T-helper 1 cell (primary cell): Measurements from ENCODE around the gene MECP2.
"Not testable (repeated sequence)": the region's sequence is repeated elsewhere in the genome, so short reads cannot be mapped to it uniquely, and the experiment has no call there.

Source experiments
- DNase-seq, 5 donors: peaks; one replicate each; pipeline ENCODE4 v3.0.0-alpha.2; 2012 to 2020

The MECP2 gene

GRCh38 chrX:154014429-154015380 lies 82.8 kb downstream of the MECP2 start:
- no peak for DNase-seq

- DNase-seq: peak in 3 of 5 donors; percentile 30 to 51 (median 34)
Measured at GRCh38 chrX:154013614-154014360, 83.7 kb downstream of the MECP2 start.

- DNase-seq: no peak
Measured at GRCh38 chrX:154013001-154013421, 84.5 kb downstream of the MECP2 start.

DNA sequence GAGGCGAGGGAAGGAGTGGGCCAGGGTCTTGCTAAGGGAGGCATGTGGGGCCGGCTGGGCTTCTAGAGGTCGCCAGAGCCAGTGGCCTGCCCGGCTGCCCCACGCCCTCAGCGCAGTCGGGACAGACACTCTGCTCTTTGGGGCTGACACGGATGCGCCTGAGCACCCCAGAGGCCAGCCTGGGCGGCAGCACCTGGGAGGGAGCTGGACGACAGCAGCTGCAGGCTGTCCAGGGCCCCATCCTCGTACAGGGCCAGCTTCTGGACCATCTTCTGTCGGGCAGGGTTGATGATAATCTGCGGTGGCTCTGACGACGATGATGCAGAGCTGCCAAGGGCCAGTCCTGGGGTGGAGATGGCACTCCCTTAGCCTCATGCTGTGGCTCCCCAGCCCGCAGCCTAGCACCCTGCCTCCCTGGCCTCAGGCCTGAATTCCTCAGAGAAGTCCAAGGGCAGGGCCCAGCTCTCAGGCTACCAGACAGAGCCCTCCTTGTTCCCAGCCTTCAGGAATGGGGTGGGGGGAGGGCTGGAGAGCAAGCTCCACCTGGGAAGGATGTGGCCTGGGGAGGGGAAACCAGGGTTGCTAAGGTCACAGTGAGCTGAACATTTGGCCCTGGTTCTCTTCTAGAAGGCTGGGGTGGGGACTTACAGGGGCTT lies 85.1 kb downstream of the MECP2 start:
- DNase-seq: no peak

DNA sequence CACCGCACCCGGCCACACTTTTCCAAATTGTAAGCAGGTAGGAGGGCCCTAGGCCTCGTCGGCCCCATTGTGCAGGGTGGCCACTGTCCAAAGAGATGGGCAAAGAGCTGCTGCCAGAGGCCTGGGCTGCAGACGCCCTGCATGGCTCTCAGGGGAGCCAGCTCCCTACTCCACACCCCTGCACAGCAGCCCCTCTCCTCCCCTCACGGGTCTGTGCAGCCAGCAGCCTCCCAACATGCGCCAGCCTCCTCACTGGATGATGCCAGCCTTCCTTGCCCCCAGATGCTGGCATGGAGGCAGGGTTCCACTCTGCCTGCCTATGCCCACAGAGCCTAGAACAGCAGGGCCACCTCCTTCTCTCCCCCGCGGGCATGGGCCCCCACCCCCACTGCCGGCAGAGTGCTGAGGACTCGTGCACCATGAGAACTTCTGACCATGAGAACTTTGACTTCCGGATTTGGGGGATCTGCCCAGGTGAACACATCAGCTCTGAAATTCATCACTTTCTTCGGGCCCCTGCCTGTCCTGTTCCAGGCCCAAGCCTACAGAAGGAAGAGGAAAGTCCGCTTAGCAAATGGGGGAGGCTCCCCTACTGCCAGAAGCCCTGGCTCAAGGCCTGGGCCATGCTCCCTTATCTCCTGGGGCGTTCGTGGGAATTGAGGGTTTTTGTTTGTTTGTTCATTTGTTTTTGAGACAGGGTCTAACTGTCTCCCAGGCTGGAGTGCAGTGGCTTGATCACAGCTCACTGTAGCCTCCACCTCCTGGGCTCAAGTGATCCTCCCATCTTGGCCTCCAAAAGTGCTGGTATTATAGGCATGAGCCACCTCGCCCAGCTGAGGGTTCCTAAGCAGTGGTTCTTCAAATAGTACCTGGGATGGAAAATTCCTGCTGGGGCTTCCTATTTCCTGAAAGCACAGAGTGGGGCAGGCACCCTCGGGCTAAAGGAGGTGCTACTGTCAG lies 85.9 kb downstream of the MECP2 start:
- no peak for DNase-seq

- no peak for DNase-seq
Measured at GRCh38 chrX:154010330-154011087, 87.0 kb downstream of the MECP2 start.

DNA sequence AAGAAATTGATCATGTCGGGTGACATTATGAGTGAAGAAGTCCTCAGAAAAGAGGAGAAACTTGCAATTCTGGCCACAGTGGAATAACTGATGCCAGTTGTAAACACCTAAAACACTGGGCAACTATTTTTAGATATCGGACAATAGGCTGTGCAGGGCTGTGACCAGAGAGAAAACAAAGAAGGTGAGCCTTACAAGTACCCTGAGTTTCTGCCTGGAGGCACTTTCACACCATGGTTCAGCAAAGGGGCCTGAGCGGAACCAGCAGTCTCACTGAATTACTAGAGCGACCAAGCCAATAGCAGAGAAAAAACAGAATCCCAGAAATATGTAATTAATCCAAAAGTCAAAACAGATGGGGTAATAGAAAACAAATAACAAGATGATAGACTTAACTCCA lies 89.0 kb downstream of the MECP2 start:
- DNase-seq: no peak

DNA sequence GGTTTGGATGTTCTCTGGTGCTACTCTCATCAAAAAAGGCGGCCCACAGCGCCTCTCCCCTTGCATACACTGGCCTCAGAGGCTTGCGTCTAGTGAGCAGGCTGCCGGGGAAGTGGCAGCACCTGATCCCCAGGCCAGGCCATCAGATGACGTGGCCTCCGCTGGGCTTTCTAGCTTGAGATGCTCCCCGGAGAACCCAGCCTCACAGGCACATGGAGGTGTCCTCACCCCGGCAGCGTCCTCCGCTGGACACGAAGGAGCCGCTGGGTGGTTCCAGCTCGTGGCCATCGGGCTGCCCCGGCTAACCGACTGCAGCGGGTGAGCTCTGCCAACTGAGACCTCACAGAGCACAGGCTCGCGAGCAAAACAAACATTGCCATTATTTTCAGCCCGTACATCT lies 90.6 kb downstream of the MECP2 start:
- DNase-seq: no peak

- no peak for DNase-seq
Measured at GRCh38 chrX:154004315-154004714, 93.2 kb downstream of the MECP2 start.

DNA sequence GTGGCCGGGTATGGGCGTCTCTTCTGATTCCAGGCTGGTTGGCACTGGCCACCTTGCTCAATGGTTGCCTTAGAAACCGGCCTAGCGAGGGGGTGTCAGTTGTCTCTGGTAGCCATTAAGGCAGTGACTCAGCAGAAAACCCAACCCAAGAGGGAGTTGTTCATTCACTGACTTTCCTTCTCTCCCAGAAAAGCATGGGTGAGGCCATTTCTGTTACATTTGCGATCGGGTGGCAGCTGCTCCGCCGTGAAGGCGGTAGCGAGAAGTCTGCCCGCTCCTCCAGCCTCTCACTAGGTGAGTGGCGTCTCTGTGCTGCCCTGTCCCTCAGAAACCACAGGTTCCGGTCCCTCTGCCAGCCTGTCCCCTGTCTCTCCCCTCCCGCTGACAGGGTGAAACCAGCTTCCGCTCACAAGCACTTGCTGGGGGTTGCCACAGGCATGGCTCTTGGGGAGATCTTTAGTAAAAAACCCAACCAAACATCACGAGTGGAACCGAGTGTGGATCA lies 95.2 kb downstream of the MECP2 start:
- peak in 1 of 5 donors; percentile 85 for DNase-seq

GRCh38 chrX:154000051-154000450 lies 97.5 kb downstream of the MECP2 start:
- no peak for DNase-seq

GRCh38 chrX:153999359-154000037 lies 98.0 kb downstream of the MECP2 start:
- no peak for DNase-seq

DNA sequence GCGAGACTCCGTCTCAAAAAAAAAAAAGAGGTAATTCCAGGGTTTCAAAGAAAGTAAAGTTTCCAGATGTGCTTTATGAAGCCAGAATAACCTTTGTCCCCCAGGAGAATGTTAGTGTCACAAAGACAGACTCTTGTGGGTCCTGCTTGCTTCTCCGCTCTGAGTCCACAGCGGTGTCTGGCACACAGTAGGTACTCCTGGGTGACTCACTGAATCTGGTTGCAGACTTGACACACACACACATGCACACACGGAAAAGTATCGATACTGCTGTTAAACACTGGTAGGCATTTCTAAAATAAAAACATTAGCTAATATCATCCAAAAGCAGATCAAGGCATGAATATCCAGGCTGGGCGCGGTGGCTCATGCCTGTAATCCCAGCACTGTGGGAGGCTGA lies 102.0 kb downstream of the MECP2 start:
- no peak for DNase-seq

GRCh38 chrX:153994398-153994797 lies 103.1 kb downstream of the MECP2 start:
- DNase-seq: not testable (repeated sequence)

DNA sequence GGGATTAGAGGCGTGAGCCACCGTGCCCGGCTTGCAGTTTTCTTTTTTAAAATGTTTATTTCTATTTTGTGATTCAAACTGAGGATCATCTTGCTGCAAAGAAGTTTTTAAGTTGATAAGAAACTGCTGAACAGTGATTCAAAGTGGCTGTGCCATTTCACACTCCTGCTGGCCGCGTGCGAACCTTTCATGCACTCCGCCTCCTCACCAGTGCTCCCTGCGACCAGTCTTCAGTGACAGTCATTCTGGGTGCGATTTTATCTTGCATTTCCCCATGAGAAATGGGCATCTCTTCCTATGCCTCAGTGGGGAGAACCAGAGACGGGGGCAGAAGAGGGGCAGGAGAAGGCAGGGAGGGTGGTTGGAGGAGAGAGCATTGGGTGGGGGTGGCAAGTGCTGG lies 103.5 kb downstream of the MECP2 start:
- no peak for DNase-seq

- no peak for DNase-seq
Measured at GRCh38 chrX:153993079-153993478, 104.4 kb downstream of the MECP2 start.

DNA sequence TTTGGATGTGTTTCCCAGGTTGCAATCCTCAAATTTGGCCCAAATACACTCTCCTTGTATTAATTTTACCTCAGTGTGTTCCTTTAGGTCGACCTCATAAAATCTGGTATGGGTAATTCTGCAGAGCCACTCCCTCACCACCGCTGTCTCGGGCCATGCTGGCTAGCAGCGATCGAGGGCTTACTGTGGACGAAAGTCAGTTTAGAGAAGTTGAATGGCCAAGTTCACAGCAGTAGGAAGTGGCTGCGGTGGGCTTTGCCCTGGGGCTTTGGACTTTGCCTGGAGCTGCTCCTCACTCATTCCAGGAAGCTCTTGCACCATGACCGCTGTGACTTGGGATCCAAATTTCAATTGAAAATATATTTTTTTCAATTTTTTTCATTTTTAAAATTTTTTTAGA lies 105.3 kb downstream of the MECP2 start:
- no peak for DNase-seq

GRCh38 chrX:153991013-153991580 lies 106.4 kb downstream of the MECP2 start:
- no peak for DNase-seq

DNA sequence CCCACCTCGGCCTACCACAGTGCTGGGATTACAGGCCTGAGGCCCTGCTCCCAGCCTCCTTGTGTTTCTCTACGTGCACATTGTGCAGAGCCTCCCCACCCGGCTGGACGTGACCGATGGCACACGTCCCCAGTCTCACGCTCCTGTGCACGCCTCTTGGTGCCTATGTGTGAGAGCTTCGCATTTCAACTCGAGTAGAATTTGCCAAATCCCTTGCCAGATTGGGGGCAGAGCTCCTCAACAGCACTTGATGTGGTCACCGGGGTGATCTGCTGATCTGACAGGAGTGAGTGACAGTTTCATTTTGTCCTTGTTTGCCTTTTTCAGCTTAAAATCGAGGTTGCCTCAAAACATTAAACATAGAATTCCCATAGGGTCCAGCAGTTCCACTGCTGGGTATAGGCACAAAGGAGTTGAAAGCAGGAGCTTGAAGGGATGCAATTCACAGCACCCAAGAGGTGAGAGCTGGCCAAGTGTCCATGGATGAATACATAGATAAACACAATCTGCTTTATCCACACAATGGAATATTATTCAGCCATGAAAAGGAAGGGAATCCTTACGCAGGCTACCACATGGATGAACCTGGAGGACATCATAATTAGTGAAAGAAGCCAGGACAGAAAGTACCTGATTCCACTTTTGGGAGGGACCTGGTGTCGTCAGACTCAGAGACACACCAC lies 107.4 kb downstream of the MECP2 start:
- no peak for DNase-seq
